SH-SY5Y (cell line): Measurements from ENCODE around the gene DRC3.

Experiments
- GATA2 ChIP-seq: IDR thresholded peaks from 2 replicates; pipeline ENCODE4 v1.6.1; 2011; ENCODE audit warnings: mild to moderate bottlenecking, low read depth, low read length
- GATA3 ChIP-seq: IDR thresholded peaks from 2 replicates; pipeline ENCODE4 v1.6.1; 2011; ENCODE audit warnings: low read depth, mild to moderate bottlenecking, low read length, moderate library complexity

DRC3 gene

DNA sequence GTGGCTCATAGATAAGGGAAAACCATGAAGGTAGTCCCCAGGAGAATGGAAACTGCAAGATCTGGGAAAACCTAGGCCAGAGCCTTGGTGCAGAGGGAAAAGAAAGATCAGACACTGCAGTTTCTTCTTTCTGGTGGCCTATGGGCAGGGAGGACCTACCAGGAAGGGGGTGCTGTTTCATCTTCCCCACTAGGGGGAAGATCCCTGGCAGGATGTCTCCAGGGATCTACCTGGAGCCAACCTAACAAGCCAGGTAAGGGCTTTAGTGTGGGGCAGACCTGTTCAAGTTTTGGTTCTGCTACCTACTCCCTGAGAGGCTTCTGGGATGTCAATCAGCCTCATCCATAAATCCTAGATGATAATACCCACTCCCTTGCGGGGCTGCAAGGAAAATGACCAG lies 21.9 kb upstream of the DRC3 start:
- TF ChIP-seq GATA2 (no peak), GATA3 (no peak)

DNA sequence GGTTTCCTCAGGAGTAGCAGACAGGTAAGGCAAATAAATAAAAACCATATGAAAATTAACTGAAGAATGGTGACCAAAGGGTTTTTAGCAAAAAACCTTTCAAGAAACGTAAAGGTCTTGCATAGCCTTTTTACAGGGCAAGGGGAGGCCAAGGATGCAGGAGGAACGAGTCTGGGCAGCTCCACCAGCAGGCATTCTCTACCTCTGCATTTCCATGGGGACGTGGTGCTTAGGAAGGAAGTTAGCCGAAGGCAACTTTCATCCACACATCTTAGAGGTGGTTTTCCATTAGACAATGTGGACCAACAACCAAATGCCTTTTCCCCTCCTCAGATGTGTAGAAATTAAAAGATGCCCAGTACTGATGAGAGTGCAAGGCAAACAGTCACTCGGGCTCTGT lies 21.1 kb upstream of the DRC3 start:
- TF ChIP-seq GATA3 (no peak), GATA2 (no peak)

DNA sequence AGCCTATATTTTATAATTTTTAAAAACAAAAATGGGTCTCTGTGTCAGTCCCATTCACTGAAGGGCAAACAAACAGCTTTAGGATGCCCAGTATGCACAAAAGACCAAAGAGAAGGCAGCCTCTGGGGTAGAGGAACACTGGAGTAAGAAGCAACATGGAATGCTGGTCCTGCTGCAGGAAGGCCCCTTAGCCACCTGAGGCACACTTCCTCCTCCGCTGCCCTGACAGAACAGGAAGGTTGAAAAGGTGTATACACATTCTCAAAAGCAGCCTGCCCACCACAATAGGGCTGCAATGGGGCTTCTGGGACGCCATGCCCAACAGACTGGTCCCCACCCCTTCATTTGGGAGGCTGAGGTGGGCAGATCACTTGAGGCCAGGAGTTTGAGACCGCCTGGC lies 20.0 kb upstream of the DRC3 start:
- TF ChIP-seq GATA3 = no peak

DNA sequence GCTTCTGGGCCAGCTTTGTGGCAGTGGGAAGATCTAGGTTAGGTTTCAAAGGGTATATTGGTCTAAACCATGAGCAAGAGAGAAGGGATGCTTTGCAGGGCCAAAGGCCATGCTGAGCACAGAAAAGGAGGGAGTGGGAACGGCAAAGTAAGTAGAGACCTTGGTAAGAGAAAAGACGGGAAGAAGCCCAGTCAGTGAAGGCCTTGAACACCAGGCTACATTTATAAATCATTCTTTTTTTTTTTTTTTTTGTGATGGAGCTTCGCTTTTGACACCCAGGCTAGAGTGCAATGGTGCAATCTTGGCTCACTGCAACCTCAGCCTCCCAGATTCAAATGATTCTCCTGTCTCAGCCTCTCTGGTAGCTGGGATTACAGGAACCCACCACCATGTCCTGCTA lies 18.6 kb upstream of the DRC3 start:
- TF ChIP-seq GATA3 (no peak), GATA2 (no peak)

DNA sequence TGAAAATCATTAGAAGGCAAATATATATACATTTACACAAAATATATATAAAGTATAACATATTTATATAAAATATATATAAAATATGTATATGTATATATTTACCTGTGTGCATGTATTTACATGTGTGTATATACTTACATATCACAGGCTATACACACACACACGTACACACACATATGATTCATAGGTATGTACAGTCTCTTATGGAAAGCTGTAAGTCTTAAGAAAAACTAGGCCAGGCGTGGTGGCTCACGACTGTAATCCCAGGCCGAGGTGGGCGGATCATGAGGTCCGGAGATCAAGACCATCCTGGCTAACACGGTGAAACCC lies 15.1 kb upstream of the DRC3 start:
- TF ChIP-seq GATA3 = no peak
- no peak for TF ChIP-seq GATA2

DNA sequence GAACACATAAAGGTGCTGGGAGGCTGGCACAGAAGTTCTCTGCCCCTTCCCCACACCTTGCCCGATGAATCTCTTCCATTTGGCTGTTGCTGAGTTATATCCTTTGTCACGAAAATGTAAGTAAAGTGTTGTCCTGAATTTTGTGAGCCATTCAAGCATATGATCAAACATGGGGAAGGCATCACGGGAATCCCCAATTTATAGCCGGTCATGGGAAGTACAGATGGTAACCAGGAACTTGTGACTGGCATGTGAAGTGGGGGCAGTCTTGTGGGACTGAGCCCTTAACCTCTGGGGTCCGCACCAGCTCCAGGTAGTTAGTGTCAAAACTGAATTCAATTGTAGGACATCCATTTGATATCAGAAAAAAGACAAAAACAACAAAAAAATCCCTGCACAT lies 13.7 kb upstream of the DRC3 start:
- TF ChIP-seq GATA2 (no peak), GATA3 (no peak)

DNA sequence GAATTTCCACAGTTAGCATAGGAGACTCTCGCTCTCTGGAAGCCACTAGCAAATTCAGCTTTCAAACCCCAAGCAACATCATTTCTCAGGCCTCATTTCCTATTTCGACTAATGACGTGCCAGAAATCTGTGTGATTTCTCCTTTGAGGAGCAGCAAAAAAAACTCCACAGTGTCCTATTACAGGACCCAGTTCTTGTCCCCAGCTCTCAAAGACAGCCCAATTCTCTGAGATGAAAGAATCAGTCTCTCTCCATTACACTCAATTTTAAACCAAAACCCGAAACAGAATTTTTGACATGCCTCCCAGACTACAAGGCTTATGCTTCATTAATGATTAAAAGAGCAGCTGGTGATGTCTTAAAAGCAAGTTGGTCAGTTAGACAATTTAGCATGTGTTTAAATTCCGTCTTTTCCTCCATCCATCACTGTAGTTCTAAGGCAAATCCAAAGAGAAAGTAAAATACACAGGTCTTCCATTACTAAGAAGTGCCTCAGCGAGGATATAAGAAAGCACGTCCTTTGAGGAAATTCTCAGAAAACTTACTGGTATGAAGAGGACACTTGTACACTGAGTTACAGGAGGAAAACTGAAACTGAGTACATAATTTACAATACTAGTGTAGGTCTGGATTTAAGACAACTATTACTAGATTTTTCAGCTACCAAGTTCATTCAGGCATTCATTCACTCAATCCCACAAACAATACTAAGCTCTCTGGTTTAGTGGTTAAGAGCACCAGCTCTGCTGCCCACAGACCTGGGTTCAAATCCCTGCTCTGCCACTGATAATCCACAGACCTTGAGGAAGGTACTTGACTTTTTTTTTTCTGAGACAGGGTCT lies 12.9 kb upstream of the DRC3 start:
- TF ChIP-seq GATA2 = no peak
- no peak for TF ChIP-seq GATA3

DNA sequence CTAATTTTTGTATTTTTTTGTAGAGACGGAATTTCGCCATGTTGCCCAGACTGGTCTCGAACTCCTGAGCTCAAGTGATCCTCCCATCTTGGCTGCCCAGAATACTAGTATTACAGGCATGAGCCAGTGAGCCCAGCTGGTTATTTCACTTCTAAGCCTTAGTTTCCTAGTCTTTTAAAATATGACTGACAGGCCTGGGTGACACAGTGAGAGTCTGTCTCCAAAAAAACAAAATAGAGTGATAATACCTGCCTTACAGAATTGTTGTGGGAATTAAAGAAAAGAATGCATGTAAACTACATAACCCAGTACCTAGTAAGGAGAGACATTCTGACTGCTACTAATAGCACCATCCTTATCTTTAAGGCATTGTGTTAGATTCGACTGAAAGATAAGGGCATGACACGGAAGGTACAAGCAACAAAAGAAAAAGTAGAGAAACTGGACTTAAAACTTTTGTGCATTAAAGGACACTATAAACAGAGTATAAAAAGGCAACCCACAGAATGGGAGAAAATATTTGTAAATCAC lies 12.1 kb upstream of the DRC3 start:
- TF ChIP-seq GATA2 = no peak

DNA sequence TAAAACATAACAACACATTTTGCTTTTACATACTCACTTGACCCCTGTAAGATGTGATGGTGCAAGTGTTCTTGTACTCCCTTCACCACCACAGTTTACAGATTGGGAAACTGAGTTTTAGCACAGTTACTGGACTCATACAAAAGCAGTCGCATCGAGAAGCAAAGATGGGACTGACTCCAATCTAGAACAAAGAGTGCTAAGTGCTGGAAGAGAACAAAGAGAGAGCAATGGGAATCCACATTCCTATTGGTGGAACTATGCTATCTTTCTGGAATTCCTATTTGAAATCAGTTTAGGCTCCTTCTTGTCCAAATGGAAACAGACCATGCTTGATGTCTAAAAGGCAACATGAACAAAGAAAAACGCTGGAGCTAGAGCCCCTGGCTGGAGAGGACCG lies 9.6 kb upstream of the DRC3 start:
- TF ChIP-seq GATA2 = no peak
- no peak for TF ChIP-seq GATA3

DNA sequence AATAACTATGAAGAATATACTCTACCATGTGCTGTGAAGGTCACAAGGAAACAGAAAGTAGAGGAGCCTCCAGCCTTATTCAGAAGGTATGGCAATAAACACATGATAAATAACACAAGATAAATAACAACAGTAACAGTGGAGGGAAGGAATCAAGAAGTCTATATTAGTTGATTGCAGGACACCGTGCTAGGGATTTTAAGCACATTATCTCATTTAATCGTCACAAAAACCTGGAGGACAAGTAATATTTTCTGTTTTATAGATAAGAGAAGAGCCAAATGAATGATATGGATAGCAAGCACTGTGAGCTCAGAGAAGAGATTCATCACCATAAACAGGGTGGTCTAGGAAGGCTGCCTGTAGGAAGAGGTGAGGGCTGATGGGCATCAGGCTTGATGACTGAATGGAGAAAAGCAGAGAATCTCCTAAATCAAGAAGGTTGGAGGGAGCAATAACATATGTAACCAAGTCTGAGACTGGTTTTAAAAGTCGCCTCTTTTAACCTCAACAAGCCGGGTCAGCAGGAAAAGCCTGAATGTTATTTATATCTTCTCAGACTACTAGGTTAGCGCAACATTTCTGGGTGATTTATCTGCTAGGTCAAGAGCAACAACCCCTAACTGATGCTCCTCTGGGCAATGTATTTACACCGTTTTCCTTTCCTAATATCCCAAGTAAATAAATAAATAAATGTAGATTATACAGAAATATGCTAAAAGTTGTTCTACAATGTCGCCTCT lies 8.8 kb upstream of the DRC3 start:
- no peak for TF ChIP-seq GATA3
- TF ChIP-seq GATA2 = no peak

DNA sequence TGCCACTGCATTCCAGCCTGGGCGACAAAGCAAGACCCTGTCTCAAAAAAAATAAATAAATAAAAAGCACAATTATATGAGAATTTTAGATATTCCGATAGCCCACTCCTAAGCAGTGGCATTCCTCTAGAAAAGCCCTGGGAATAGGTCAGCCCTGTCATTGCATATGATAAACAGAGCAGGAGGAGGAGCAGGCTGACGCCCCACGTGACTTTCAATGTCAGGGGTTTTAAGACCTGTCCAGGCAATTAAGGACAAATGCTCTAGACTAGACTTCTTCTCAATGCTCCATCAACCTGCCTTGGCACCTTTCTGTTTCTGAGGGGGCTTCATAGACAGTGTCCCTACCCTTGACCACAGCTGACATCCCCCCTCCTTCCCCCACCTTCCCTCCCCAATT lies 8.0 kb upstream of the DRC3 start:
- TF ChIP-seq GATA2 (no peak), GATA3 (no peak)

DNA sequence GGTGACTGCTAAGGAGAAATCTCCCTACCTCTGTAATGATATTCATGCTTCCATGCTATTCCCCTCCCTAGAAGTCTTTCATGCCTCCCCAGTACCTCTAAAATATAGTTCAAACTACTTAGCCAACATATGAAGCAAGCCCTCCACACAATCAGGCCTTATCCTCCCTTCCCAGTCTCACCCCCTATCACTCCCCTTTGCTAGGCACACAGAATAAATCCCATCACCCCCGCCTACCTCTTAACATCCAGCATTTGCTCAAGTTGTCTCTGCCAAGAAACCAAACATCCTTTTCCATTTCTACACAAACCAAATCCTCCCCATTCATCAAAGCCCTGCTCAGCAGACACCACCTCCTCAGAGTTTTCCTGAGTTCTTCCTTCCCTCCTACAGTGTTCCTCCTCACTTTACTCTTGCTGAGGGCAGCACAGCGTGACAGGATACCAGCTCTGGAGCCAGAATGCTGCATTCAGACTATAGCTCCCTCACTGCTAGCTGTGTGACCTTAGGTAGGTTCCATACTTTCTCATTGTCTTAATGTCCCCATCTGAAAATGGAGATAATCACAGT lies 7.4 kb upstream of the DRC3 start:
- no peak for TF ChIP-seq GATA3
- TF ChIP-seq GATA2 = no peak

DNA sequence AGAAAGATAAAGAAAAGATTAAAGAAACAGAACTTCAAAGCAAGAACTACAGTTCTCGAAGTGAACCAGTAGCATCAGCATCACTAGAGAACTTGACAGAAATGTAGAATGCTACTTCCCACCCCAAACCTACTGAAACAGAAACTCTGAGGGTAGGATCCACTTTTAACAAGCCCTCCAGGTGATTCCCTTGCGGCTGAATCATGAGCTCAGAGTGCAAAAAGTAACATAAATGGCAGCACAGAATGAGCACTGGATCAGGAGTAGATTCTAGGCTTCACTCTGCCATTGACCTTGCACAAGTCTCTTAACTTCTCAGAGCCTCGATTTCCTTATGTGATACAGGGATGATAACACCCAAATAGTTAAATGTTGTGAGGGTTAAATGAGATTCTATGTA lies 6.3 kb upstream of the DRC3 start:
- TF ChIP-seq GATA2 (no peak), GATA3 (no peak)

DNA sequence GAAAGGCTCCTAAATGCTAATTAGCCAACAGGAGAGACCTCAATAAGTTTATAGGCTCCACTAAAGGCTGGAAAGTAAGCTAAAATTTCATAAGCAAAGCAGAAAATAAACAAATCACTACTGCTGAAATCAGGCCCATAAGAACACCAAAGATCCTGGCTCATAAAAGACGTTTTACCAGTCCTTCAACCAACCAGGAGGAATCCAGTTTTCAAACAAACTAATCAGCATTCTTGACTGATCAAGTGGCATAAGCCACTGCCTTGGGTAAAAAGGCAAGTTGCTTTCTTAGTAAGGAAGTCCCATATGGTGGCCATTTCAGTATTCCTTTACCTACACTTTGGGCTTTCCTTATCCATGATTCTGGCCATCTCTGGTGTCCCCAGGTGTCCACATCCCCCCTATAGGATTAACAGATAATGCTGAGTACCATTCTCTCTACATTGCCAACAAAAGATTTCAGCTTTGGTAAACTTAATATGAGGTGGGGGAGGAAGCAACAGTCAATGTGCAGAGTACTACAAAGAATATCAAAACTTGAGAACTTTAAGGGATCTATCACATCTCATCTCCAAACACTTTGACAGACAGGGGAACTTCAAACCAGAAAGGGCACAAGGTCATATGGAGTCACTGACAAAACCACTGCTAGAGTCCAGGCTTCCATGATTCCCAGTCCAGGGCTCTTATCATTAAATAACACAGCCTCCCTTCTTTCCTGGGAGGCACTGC lies 1.8 kb upstream of the DRC3 start:
- no peak for TF ChIP-seq GATA3
- no peak for TF ChIP-seq GATA2

DNA sequence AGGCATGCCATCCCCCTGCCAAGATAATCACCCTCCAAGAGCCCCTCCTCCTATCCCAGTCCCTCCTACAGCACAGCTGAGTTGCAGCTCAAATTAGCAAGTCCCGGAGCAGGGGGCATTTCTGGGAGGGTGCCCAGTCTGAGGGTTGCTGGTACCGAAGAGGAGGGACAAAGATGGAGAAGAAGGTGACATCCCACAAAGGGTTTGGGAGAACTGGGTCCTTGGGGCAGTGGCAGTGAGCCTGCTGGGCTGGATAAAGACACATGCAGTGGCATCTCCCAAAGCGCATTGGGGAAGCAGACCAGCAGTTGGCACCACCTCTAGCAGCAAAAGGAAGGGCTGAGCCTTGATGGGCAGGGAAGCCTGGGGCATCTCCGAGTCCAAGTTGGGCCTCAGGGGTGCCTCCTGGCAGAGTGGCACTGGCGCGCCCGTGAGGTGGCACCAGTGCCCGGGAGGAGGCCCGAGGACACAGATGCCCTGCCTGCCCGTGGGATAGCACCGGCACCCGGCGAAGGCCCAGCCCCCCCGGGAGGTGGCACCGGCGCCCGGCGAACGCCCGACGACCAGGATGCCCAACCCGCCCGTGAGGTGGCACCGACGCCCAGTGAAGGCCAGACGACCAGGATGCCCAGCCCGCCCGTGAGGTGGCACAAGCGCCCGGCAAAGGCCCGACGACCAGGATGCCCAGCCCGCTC lies 1.1 kb upstream of the DRC3 start:
- TF ChIP-seq GATA2 (no peak), GATA3 (no peak)
